Muscle layer of duodenum (tissue), 2 donors: ENCODE measurements around the gene NUDCD3.

Experiments
- H3K27ac ChIP-seq: one replicate; pipeline ENCODE4 v1.7.0; 2013; ENCODE audit warnings: mild to moderate bottlenecking, low read length
- H3K27me3 ChIP-seq: one replicate; pipeline ENCODE4 v1.7.0; 2013; ENCODE audit warnings: low read depth, mild to moderate bottlenecking, control low read depth, low read length
- H3K36me3 ChIP-seq, 2 donors: one replicate each; pipeline ENCODE4 v1.7.0; 2013; ENCODE audit warnings: low read length in 2 of 2, control low read depth in 1 of 2, mild to moderate bottlenecking in 1 of 2; ENCODE audit not compliant: insufficient read depth in 2 of 2, control insufficient read depth in 1 of 2
- H3K4me1 ChIP-seq, 2 donors: one replicate each; pipeline ENCODE4 v1.7.0; 2013; ENCODE audit warnings: low read length in 2 of 2, mild to moderate bottlenecking in 2 of 2, control low read depth in 1 of 2, moderate library complexity in 1 of 2; ENCODE audit not compliant: insufficient read depth in 2 of 2, control insufficient read depth in 1 of 2
- H3K4me3 ChIP-seq, 2 donors: one replicate each; pipeline ENCODE4 v1.7.0; 2013; ENCODE audit warnings: low read length in 2 of 2, low read depth in 1 of 2, mild to moderate bottlenecking in 1 of 2
- H3K9me3 ChIP-seq, 2 donors: one replicate each; pipeline ENCODE4 v1.7.0; 2013; ENCODE audit warnings: low read length in 2 of 2, control low read depth in 1 of 2, mild to moderate bottlenecking in 1 of 2; ENCODE audit not compliant: control insufficient read depth in 1 of 2
- donor health status: healthy.

The NUDCD3 gene

GRCh38 chr7:44476313-44476712, 14.1 kb downstream of the NUDCD3 start:
- Histone ChIP-seq H3K27ac (no peak overlapping the region), H3K9me3 (no peaks in the 10 kb centered on the region), H3K36me3 (peaks cover 20 to 38% of the 10 kb centered on the region in 2 donors)

GRCh38 chr7:44473295-44473694, 17.2 kb downstream of the NUDCD3 start:
- no peak overlapping the region for H3K27ac ChIP-seq
- H3K4me3 ChIP-seq: no peak overlapping the region
- H3K4me1 ChIP-seq: peaks cover 0 to 31% of the 10 kb centered on the region in 2 donors
- H3K9me3 ChIP-seq: no peaks in the 10 kb centered on the region
- peaks cover 17 to 27% of the 10 kb centered on the region in 2 donors for H3K36me3 ChIP-seq
- no peaks in the 10 kb centered on the region for H3K27me3 ChIP-seq

More at GRCh38 chr7:44476313-44476712, 14.1 kb downstream of the NUDCD3 start:
- H3K27me3 ChIP-seq: no peaks in the 10 kb centered on the region
- H3K4me3 ChIP-seq: no peak overlapping the region
- peaks cover 0 to 17% of the 10 kb centered on the region in 2 donors for H3K4me1 ChIP-seq

GRCh38 chr7:44472843-44473242, 17.6 kb downstream of the NUDCD3 start:
- H3K27me3 ChIP-seq: no peaks in the 10 kb centered on the region
- no peaks in the 10 kb centered on the region for H3K9me3 ChIP-seq
- no peak overlapping the region for H3K4me3 ChIP-seq
- no peak overlapping the region for H3K27ac ChIP-seq
- H3K4me1 ChIP-seq: peaks cover 0 to 31% of the 10 kb centered on the region in 2 donors
- peaks cover 12 to 27% of the 10 kb centered on the region in 2 donors for H3K36me3 ChIP-seq

DNA sequence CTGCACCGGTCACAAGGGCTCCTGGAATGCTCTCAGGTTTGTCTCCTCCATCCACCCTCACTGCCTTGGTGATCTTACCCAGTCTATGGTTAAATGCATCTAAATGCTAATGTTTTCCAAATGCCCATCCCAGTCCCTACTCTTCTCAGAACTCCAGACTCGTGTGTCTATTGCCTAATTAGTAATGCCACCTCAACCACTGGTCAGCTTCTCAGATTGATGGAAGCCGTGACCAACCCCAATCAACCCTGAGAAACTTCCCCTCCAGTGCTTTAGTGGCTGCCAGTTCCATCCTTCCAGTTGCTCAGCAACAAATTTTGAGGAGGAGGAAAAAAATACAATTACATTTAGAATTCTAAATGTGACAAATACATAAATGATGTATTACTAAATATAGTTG, 18.6 kb downstream of the NUDCD3 start:
- Histone ChIP-seq H3K4me1 (peaks cover 0 to 24% of the 10 kb centered on the region in 2 donors), H3K4me3 (no peak overlapping the region), H3K36me3 (peaks cover 10 to 35% of the 10 kb centered on the region in 2 donors), H3K27me3 (no peaks in the 10 kb centered on the region), H3K27ac (no peak overlapping the region), H3K9me3 (no peaks in the 10 kb centered on the region)

DNA sequence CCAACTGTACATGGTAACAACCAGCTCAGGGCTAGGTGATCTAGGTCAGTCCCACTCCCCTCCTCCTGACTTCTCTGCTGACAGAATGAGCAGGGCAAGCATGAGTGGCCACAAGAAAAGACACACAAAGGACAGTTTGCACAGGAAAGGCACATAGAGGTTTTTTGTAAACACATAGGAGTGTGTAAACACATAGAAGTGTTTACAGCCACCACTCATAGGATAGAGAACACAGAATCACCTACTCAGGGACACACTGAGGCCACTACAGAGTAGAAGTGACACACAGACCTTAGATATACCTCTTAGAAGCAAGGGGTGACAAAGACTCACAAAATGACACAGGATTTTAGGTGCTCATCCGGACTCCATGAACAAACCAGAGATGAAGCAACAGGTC, 19.0 kb downstream of the NUDCD3 start:
- Histone ChIP-seq H3K4me3 (no peak overlapping the region), H3K9me3 (no peaks in the 10 kb centered on the region), H3K27ac (no peak overlapping the region), H3K36me3 (peaks cover 6 to 37% of the 10 kb centered on the region in 2 donors), H3K27me3 (no peaks in the 10 kb centered on the region), H3K4me1 (peaks cover 0 to 21% of the 10 kb centered on the region in 2 donors)

DNA sequence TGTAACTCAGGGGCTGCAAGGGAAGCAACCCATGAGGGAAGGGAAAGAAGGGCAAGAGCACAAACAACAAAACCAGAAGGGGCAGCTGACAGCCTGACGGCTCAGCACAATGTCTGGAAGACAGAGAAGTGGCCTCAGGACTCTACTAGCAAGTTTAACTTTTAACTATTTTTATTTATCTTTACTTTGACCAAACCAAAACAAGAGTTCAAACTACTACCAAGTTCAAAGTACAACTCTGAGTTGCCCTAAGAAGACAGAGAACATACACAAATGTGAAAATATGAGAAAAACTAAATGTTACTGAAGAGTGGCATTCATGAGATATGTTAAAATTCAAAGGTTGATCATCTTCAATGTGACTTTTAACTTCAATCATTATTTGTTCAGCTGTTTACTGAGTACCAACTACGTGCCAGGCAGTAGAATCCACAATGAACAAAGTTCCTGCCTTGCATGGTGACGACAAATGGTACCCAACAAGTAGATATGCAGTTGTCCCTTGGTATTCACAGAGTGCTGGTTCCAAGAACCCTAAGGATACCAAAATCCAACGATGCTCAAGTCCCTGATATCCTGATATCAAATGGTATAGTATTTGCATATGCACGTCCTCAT, 19.7 kb downstream of the NUDCD3 start:
- H3K27me3 ChIP-seq: no peaks in the 10 kb centered on the region
- no peak overlapping the region for H3K27ac ChIP-seq
- peaks cover 0 to 21% of the 10 kb centered on the region in 2 donors for H3K4me1 ChIP-seq
- no peak overlapping the region for H3K4me3 ChIP-seq
- peaks cover 3 to 36% of the 10 kb centered on the region in 2 donors for H3K36me3 ChIP-seq
- no peaks in the 10 kb centered on the region for H3K9me3 ChIP-seq

DNA sequence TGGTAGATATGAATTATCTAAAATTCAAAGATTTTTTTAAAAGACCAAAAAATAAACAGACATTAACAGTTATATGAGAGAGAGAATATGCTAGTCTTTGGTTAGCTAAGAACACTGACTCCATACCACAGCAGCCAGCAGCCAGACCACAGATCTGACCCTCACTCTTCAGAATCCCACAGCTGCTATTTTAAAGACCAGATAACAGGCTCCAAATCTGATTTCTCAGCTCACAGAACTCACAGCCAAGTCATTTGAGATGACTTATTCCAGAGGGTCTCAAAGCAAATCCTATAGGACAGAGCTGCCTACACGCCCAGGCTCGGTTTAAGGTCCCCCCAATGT, 20.4 kb downstream of the NUDCD3 start:
- Histone ChIP-seq H3K27ac (no peak overlapping the region), H3K27me3 (no peaks in the 10 kb centered on the region), H3K4me1 (peaks cover 4 to 21% of the 10 kb centered on the region in 2 donors)

GRCh38 chr7:44469461-44470134, 20.9 kb downstream of the NUDCD3 start:
- Histone ChIP-seq H3K27ac (no peak overlapping the region), H3K4me3 (no peak overlapping the region), H3K36me3 (peaks cover 3 to 33% of the 10 kb centered on the region in 2 donors), H3K27me3 (no peaks in the 10 kb centered on the region), H3K4me1 (peaks cover 4 to 21% of the 10 kb centered on the region in 2 donors), H3K9me3 (no peaks in the 10 kb centered on the region)

More for the DNA sequence above, 20.4 kb downstream of the NUDCD3 start:
- no peaks in the 10 kb centered on the region for H3K9me3 ChIP-seq
- peaks cover 3 to 36% of the 10 kb centered on the region in 2 donors for H3K36me3 ChIP-seq
- H3K4me3 ChIP-seq: no peak overlapping the region

DNA sequence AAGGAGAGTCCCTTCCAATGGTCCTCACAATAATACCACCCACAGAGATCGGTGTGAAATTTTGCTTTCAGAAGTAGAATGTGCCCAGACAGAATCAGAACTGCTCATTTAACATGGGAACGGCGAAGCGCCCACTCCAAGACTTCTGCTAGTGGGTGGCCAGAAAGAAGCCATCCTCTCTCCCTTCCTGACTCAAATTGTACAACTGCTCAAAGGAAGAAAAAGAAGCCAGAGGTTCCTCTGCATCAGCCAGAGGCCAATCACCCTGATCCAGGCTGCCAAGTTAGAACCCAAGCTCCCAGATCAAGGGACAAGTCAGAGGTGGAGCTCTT, 23.3 kb downstream of the NUDCD3 start:
- Histone ChIP-seq H3K27me3 (no peaks in the 10 kb centered on the region), H3K36me3 (peaks cover 3 to 33% of the 10 kb centered on the region in 2 donors), H3K27ac (no peak overlapping the region), H3K4me3 (no peak overlapping the region), H3K4me1 (peaks cover 4 to 14% of the 10 kb centered on the region in 2 donors), H3K9me3 (no peaks in the 10 kb centered on the region)

DNA sequence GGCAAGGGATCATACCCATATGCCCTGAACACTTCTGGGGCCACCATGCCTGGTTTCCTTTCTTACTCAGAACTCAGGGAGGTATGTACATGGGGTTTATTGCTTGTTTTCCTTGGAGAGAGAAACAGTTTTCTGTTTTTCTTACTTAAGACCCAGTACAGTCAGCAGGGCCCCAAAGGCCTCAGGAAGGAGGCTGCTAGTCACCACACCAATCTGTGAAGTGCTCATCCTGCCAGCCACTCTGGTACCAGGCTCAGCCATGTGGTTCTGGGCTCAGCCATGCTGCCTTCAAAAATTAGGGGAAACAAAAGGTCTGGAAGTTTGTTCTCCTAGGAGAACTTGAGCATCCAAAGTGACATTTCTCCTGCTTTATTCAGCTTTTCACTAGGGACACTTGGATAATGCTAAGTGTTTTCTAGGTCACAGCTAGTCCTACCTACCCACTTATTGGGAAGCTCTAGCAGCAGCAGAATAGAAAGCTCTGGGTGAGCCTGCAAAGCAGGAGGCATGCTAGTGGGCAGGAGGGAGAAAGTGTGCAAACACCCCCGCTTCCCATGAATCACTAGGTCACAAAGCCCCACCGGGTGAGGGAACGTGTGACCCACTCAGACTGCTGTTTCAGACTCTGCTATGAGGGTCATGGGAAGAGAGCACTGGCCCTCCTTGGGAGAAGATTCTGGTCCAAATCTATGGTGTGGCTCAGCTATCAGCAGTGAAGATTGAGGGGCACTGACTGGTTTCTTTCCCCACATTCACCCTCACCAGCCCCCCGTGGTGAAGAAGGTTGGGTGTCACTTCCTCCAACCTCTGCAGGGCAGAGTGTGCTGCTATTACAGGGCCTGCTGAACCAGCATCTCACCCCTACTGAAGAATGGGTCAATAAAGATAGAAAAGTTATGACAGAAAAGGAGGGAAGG, 23.9 kb downstream of the NUDCD3 start:
- H3K27ac ChIP-seq: no peak overlapping the region
- H3K36me3 ChIP-seq: peaks cover 3 to 29% of the 10 kb centered on the region in 2 donors
- no peak overlapping the region for H3K4me3 ChIP-seq
- H3K27me3 ChIP-seq: no peaks in the 10 kb centered on the region
- H3K9me3 ChIP-seq: no peaks in the 10 kb centered on the region
- H3K4me1 ChIP-seq: peaks cover 4 to 14% of the 10 kb centered on the region in 2 donors

DNA sequence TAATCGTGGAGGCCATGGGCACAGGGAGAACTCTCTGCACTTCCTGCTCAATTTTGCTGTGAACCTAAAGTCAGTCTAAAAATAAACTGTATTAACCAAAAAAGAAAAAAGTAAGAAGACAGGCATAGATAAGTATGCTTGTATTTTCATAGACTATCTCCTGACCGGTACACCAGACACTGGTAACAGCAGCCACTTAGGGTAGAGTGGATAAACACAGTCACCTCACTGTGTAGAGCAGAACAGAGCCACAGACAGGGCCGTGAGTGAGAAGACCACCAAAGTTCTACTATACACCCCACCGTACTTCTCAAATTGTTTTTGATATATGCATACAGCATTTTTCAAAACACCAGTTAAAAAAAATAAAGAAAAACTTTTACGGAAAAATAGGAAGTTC, 25.0 kb downstream of the NUDCD3 start:
- no peak overlapping the region for H3K4me3 ChIP-seq
- H3K27ac ChIP-seq: no peak overlapping the region
- no peaks in the 10 kb centered on the region for H3K27me3 ChIP-seq
- H3K36me3 ChIP-seq: peaks cover 0 to 21% of the 10 kb centered on the region in 2 donors
- peaks cover 4 to 13% of the 10 kb centered on the region in 2 donors for H3K4me1 ChIP-seq
- H3K9me3 ChIP-seq: no peaks in the 10 kb centered on the region
